BLaER1 treated with 17β-estradiol and CSF1 and Interleukin-3, amounts not matched to agents 10 nM and 100 nM (cell line): Measurements from ENCODE around the gene GCNT3.

Source experiments
- H3K27ac ChIP-seq, 11 experiments: shearing (Covaris generic); formaldehyde crosslinking; 2 replicates each; pipeline ENCODE4 v1.8.1; 2022
- H3K27me3 ChIP-seq, 11 experiments: shearing (Covaris generic); formaldehyde crosslinking; 2 replicates each; pipeline ENCODE4 v1.8.1; 2022
- H3K36me3 ChIP-seq, 11 experiments: shearing (Covaris generic); formaldehyde crosslinking; 2 replicates each; pipeline ENCODE4 v1.8.1; 2022
- H3K4me1 ChIP-seq, 10 experiments: shearing (Covaris generic); formaldehyde crosslinking; 2 replicates each; pipeline ENCODE4 v1.8.1; 2022
- H3K4me2 ChIP-seq, 11 experiments: shearing (Covaris generic); formaldehyde crosslinking; 2 replicates each; pipeline ENCODE4 v1.8.1; 2022
- H3K4me3 ChIP-seq, 10 experiments: shearing (Covaris generic); formaldehyde crosslinking; 2 replicates each; pipeline ENCODE4 v1.8.1; 2022
- H3K9ac ChIP-seq, 11 experiments: shearing (Covaris generic); formaldehyde crosslinking; 2 replicates each; pipeline ENCODE4 v1.8.1; 2022
- H3K9me3 ChIP-seq, 11 experiments: shearing (Covaris generic); formaldehyde crosslinking; replicated peaks in 1 of 11; 2 replicates each; pipeline ENCODE4 v1.8.1; 2022
- H4K20me1 ChIP-seq, 11 experiments: shearing (Covaris generic); formaldehyde crosslinking; 2 replicates each; pipeline ENCODE4 v1.8.1; 2022
- Cebpa-rat ChIP-seq, 11 experiments: shearing (Covaris generic); IDR thresholded peaks; 2 replicates each; pipeline ENCODE4 v1.8.1; 2022

The GCNT3 gene, protein sequence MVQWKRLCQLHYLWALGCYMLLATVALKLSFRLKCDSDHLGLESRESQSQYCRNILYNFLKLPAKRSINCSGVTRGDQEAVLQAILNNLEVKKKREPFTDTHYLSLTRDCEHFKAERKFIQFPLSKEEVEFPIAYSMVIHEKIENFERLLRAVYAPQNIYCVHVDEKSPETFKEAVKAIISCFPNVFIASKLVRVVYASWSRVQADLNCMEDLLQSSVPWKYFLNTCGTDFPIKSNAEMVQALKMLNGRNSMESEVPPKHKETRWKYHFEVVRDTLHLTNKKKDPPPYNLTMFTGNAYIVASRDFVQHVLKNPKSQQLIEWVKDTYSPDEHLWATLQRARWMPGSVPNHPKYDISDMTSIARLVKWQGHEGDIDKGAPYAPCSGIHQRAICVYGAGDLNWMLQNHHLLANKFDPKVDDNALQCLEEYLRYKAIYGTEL

DNA sequence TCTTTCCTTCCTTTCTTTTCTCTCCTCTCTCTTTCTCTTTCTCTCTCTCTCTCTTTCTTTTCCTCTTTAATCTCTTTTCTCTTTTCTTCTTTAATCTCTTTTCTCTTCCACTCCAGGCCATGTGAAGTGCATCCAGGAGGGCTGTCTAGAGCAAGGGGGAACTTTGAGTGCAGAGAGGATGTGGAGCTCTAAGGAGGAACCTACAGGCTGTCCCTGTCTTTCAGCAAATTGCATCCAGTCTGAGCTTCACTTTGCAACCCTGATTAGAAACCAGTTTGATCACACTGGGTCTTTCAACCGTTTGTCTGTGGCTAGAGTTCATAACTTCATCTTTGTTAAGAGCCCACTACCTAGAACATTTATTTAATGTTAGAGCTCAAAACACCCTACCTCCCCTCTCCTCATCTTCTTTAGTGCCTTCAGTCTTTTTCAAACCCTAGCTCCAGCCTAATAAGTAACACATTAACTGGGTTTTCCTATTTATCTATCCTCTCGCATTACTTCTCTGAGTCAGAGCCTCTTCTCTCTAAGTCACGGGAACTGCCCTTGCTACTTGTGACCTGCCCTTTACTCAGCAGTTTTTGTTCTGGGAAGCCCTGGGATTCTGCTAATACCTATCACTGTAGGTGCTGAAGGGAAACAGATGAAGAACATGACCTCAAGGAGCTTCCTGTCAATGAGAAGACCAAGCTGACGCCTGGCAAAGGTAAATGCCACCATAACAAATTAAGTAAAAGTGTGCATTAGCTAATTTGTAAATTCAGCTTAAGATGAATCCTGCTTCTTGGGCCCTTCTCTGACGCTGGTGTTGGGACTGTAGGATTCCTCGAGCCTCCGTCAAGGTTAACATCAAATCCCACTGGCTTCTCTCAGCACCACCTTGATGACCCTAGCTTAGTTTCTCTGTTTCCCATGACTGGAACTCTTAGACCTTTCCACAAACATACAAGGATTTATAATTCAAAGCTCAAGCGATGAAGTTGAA, at the start of gene GCNT3:
Gene GCNT3 (plus strand): TSS at position 508 of the 985 bp plus-strand sequence. CDS start 6,456 bp downstream, outside the sequence.
- Histone ChIP-seq H4K20me1 (no peaks in the 10 kb centered on the region), H3K9ac (no peak within 1 kb of the TSS), H3K36me3 (no peaks in the 10 kb centered on the region), H3K4me3 (no peak within 1 kb of the TSS), H3K27ac (no peak within 1 kb of the TSS), H3K4me2 (no peak within 1 kb of the TSS), H3K4me1 (peaks cover 12 to 18% (median 15%) of the 10 kb centered on the region in 10 experiments), H3K27me3 (no peaks in the 10 kb centered on the region), H3K9me3 (peaks cover 4 to 32% (median 17%) of the 10 kb centered on the region in 11 experiments; a peak in 15 of 22 replicates)
- no peak for TF ChIP-seq Cebpa-rat (IDR thresholded peaks at IDR 0.05)

DNA sequence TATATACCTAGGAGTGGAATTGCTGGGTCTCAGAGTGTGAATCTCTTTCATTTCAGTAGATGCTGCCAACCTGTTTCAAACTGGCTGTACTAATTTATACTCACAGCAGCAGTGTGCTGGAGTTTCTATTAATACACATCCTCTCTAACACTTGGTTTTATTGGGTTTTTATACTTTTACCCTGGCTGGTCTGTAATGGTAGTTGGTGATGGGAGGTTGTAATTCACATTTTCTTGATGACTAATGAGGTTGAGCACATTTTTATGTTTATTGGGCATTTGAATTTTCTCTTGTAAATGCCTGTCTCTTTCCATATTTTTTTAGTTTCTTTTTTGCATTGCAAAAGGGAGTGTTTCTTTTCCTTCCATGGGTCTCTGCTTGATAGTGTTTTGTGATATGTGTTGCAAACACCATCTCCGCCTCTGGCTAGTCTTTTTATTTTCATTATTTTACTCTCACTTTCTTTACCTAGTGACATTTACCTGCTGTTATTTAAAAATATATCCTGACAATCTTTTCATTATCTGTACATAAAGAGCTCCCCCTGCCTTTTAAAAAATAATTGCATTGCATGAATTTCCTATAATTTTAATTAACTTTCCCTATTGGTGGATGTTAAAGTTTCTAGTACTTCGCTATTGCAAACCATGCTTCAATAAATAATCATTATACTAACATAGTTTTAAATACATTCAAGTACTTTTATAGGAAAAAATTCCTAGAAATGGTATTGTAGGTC, 49.0 kb upstream of the GCNT3 start:
- peaks cover 0 to 11% (median 0%) of the 10 kb centered on the region in 11 experiments; a peak in 4 of 22 replicates for H3K9me3 ChIP-seq
- no peak overlapping the region for H3K9ac ChIP-seq
- no peaks in the 10 kb centered on the region for H3K27me3 ChIP-seq

DNA sequence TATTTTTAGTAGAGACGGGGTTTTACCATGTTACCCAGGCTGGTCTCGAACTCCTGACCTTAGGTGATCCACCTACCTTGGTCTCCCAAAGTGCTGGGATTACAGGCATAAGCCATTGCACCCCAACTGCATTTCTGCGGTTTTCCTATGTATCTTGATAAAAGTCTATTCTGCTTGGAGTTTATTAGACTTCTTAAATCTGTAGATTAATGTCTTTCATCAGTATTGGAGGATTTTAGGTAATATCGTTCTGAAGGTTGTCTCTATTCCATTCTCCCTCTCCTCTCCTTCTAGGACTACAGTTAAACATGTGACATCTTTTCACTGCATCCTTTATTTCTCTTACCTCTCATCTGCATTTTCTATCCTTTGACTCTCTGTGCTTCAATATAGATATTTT, 46.3 kb upstream of the GCNT3 start:
- TF ChIP-seq Cebpa-rat (IDR thresholded peaks at IDR 0.05): no peak
- Histone ChIP-seq H3K4me3 (no peak overlapping the region), H3K9ac (no peak overlapping the region), H3K27ac (no peak overlapping the region), H3K9me3 (peaks cover 0 to 11% (median 0%) of the 10 kb centered on the region in 11 experiments; a peak in 4 of 22 replicates), H3K36me3 (no peaks in the 10 kb centered on the region), H4K20me1 (no peaks in the 10 kb centered on the region), H3K27me3 (no peaks in the 10 kb centered on the region), H3K4me1 (no peaks in the 10 kb centered on the region), H3K4me2 (no peak overlapping the region)

More for the DNA sequence above, 49.0 kb upstream of the GCNT3 start:
- Histone ChIP-seq H3K27ac (no peak overlapping the region), H3K4me2 (no peak overlapping the region), H3K4me3 (no peak overlapping the region), H3K4me1 (0 out of 20 replicates have a peak, but pooled peaks cover 0 to 3% (median 0%) of the 10 kb centered on the region in 10 experiments), H4K20me1 (no peaks in the 10 kb centered on the region), H3K36me3 (no peaks in the 10 kb centered on the region)
- TF ChIP-seq Cebpa-rat (IDR thresholded peaks at IDR 0.05): no peak

DNA sequence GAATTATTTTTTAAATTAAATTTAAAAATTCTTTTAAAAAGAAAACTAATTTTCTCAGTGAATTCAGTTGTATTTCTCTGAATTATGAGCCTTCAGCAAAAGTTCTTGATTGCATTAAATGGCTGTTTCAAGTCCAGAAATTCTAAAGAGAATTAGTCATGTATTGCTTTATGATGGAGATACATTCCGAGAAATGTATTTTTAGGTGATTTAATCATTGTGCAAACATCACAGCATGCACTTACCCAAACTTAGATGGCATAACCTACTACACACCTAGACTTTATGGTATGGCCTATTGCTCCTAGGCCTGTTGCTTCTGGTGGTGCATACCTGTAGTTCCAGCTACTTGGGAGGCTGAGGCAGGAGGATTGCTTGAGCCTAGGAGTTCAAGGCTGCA, 44.3 kb upstream of the GCNT3 start:
- no peaks in the 10 kb centered on the region for H3K4me1 ChIP-seq
- no peak overlapping the region for H3K4me2 ChIP-seq
- no peak overlapping the region for H3K27ac ChIP-seq
- H3K4me3 ChIP-seq: no peak overlapping the region
- TF ChIP-seq Cebpa-rat (IDR thresholded peaks at IDR 0.05): no peak
- H4K20me1 ChIP-seq: no peaks in the 10 kb centered on the region
- peaks cover 0 to 11% (median 0%) of the 10 kb centered on the region in 11 experiments; a peak in 4 of 22 replicates for H3K9me3 ChIP-seq
- H3K27me3 ChIP-seq: no peaks in the 10 kb centered on the region
- no peak overlapping the region for H3K9ac ChIP-seq
- H3K36me3 ChIP-seq: no peaks in the 10 kb centered on the region

DNA sequence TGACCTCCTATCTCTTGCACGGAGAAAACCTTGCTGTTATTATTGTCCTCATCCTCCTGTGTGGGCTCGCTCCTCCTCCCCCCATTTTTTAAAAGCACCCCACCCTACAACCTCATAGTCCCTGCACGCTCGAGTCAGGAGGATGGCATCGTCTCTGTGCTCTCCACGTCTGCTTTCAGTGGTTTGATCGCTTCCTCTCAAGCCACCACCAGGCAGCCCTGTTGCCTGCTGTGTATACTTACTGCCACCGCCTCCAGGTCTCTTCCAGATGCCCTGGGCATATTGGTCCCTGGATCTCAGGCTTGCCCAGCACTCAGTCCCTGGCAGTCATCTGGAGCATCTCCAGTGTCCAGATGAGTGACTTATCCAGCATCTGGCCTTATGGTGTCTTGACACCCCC, 42.1 kb upstream of the GCNT3 start:
- Histone ChIP-seq H3K4me1 (no peaks in the 10 kb centered on the region), H3K4me3 (no peak overlapping the region), H3K9me3 (peaks cover 0 to 11% (median 0%) of the 10 kb centered on the region in 11 experiments; a peak in 4 of 22 replicates), H3K27me3 (no peaks in the 10 kb centered on the region), H3K27ac (no peak overlapping the region), H3K9ac (no peak overlapping the region), H3K4me2 (no peak overlapping the region), H4K20me1 (no peaks in the 10 kb centered on the region), H3K36me3 (no peaks in the 10 kb centered on the region)
- TF ChIP-seq Cebpa-rat (IDR thresholded peaks at IDR 0.05): no peak

DNA sequence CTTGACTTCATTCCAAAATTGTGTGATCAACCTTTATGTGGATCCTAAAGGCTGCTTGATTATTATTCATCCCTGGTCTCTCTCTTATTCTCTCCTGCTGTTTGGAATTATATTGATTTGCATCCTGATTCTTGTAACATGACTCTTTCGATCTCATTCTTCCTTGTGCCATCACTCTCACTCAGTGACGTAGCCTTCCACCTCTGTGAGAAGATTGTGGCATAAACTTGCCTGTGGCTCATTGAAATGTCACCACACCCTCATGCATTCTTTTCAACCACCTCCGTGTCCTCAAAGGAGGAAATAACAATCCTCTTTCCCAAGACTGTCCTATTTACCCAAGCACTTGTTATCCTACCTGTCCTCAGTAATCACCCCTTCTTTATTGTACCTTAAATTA, 41.3 kb upstream of the GCNT3 start:
- H3K4me1 ChIP-seq: no peaks in the 10 kb centered on the region
- no peaks in the 10 kb centered on the region for H4K20me1 ChIP-seq
- no peaks in the 10 kb centered on the region for H3K27me3 ChIP-seq
- no peak overlapping the region for H3K4me2 ChIP-seq
- no peak for TF ChIP-seq Cebpa-rat (IDR thresholded peaks at IDR 0.05)
- H3K27ac ChIP-seq: no peak overlapping the region
- no peaks in the 10 kb centered on the region for H3K36me3 ChIP-seq
- H3K9ac ChIP-seq: no peak overlapping the region
- H3K9me3 ChIP-seq: peaks cover 0 to 7% (median 0%) of the 10 kb centered on the region in 11 experiments; a peak in 4 of 22 replicates
- H3K4me3 ChIP-seq: no peak overlapping the region

DNA sequence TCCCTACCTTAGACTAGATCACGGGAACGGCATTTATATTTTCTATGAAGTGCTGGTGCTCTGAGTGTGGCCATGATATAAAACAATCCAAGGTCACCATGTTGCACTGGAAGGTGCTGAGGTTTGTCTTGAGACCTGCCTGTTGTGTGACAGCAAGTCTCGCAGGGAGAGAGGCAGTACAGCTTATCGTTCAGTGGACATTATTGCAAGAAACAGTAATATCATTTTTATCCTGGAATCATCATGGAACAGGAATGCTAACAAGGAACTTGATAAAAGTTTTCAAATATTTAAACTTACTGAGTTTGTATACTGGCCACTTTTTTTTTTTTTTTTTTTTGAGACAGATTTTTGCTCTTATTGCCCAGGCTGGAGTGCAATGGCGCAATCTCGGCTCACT, 40.0 kb upstream of the GCNT3 start:
- H3K9me3 ChIP-seq: no peaks in the 10 kb centered on the region
- H3K4me2 ChIP-seq: no peak overlapping the region
- H4K20me1 ChIP-seq: no peaks in the 10 kb centered on the region
- H3K4me3 ChIP-seq: no peak overlapping the region
- H3K4me1 ChIP-seq: no peaks in the 10 kb centered on the region
- H3K9ac ChIP-seq: no peak overlapping the region
- no peaks in the 10 kb centered on the region for H3K27me3 ChIP-seq
- no peak for TF ChIP-seq Cebpa-rat (IDR thresholded peaks at IDR 0.05)
- H3K27ac ChIP-seq: no peak overlapping the region
- no peaks in the 10 kb centered on the region for H3K36me3 ChIP-seq

DNA sequence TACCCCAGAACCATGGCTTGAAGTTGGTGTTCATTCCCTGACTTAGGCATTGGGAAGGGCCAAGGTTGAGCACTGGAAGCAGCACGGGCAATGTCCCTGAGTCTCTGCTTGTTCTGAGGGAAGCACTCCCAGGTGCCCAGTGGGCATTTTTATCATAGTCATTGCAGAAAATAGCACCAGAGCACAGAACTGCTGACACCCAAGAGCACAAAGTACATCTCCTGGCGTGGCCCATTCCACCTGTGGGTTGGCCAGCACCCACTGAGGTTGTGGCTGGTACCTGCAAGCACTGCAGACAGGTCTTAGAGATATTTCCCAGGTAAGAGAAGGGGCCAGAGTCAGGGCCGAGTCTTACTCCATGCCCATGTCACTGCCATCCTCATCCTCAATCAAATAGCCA, 28.5 kb upstream of the GCNT3 start:
- Histone ChIP-seq H3K36me3 (no peaks in the 10 kb centered on the region), H3K4me3 (no peak overlapping the region)
- no peak for TF ChIP-seq Cebpa-rat (IDR thresholded peaks at IDR 0.05)

More for the DNA sequence above, 28.5 kb upstream of the GCNT3 start:
- no peaks in the 10 kb centered on the region for H4K20me1 ChIP-seq
- H3K27ac ChIP-seq: no peak overlapping the region
- no peaks in the 10 kb centered on the region for H3K4me1 ChIP-seq
- H3K27me3 ChIP-seq: no peaks in the 10 kb centered on the region
- H3K9me3 ChIP-seq: no peaks in the 10 kb centered on the region
- no peak overlapping the region for H3K9ac ChIP-seq
- no peak overlapping the region for H3K4me2 ChIP-seq
